Measurements from ENCODE around the gene ZNF488. TPM values are rescaled to one million over a fixed set of nuclear protein-coding genes. Genes with fewer than 3 reads are reported as not detected.
A peak's percentile ranks its signal among the peaks of the same experiment; 100 is the strongest.
"Not testable (repeated sequence)": the region's sequence is repeated elsewhere in the genome, so short reads cannot be mapped to it uniquely, and the experiment has no call there.

ZNF488 gene, protein sequence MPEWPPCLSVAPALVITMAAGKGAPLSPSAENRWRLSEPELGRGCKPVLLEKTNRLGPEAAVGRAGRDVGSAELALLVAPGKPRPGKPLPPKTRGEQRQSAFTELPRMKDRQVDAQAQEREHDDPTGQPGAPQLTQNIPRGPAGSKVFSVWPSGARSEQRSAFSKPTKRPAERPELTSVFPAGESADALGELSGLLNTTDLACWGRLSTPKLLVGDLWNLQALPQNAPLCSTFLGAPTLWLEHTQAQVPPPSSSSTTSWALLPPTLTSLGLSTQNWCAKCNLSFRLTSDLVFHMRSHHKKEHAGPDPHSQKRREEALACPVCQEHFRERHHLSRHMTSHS
- 1.7 TPM for polyA plus RNA-seq (2012; ENCODE audit: insufficient read depth, insufficient read length)

DNA sequence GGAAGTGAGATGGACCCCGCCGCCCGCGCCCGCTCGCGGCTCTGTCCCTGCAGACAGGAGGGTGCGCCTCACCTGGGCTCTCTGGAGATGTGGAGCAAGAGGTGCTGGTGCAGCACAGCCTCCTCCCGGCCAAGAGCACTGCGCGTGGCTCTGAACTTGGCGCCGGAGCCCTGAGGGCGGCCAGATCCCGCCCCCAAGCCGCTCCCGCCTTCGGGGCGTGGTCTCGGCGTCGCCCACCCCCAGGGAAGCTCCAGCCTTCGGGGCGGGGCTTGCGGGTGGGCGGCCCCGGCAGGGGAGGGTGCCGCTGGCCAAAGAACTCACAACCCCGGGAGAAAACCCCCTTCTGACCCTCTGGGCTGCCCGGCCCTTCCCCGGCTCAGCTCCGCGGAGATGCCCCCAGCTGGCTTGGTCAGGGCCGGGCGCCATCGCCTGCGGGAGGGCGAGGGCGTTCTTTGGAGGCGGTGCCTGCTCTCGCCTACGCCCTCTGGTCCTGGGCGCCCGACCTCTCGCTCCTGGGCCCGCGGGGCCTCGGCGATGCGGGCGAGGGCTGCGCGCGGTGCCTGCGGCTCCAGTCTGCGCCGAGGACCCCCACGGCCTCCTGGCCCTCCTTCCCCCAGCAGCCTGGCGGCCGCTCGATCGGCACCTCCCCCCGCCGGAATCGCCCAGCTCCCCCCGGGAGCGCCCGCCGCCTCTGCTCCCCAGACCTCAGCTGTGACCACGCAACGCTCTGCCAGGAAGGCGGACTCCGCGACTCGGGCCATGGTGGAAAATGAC lies at the start of gene ZNF488:
Gene ZNF488 (minus strand): TSS at position 146 of the 774 bp plus-strand sequence. CDS start 15,464 bp downstream, outside the sequence.
- peak; percentile 59 for DNase-seq (ENCODE audit: low read depth, low spot score)
- H3K4me3 ChIP-seq (ENCODE audit: low read length), result peak within 1 kb of the TSS; percentile 65

DNA sequence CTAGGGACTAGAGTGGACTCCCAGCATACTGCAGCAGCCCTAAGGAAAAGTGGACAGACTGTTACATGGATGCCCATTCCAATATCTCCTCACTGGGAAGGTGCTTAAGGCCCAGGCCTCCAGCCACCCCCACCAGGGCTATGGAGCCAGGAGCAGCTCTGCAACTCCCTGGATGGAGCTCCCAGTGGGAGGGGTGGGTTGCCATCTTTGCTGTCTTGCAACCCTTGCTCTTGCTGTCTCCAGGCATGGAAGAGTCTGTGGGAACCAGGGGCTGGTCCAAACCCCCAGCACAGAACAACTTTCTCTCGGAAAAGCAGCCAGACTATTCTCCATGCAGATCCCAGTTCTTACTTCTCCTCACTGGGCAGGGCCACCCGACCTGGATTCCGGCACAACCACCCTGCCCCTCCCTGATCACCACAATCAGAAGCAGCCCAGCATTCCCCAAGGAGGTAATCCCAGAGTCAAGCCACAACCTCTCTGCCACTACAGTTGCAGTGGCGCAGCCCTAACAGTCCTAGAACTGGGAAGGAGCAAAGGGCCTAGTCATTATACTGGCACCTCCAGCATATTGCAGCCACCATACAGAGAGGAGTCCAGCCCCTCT lies 41.8 kb upstream of the ZNF488 start:
- no peak overlapping the region for H3K4me3 ChIP-seq (ENCODE audit: low read length)
- DNase-seq (ENCODE audit: low read depth, low spot score), result no peak

DNA sequence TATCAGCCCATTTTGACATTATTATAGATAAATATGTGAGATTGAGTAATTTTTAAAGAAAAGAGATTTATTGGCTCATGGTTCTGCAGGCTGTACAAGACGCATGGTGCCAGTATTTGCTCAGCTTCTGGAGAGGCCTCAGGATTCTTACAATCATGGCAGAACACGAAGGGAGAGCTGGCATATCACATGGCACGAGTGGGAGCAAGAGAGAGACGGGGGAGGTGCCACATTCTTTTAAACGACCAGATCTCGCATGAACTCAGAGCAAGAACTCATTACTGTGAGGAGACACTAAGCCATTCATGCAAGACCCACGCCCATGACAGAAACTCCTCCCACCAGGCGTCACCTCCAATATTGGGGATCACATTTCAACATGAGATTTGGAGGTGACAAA lies 40.1 kb upstream of the ZNF488 start:
- no peak overlapping the region for H3K4me3 ChIP-seq (ENCODE audit: low read length)
- no peak for DNase-seq (ENCODE audit: low read depth, low spot score)

DNA sequence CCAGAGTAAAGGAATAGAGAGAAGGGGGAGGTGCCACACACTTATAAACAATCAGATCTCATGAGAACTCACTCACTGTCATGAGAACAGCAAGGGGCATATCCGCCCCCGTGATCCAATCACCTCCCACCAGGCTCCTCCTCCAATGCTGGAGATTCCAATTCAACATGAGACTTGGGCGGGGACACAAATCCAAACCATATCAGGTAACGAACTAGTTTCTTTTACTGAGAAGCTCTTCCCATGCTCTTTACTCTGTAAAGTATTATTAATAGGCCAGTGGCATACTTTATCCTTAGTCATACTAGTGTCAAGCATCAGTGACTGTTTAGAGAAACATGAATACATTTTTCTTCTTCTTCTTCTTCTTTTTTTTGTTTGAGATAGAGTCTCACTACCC lies 39.4 kb upstream of the ZNF488 start:
- H3K4me3 ChIP-seq (ENCODE audit: low read length), result no peak overlapping the region
- no peak for DNase-seq (ENCODE audit: low read depth, low spot score)

DNA sequence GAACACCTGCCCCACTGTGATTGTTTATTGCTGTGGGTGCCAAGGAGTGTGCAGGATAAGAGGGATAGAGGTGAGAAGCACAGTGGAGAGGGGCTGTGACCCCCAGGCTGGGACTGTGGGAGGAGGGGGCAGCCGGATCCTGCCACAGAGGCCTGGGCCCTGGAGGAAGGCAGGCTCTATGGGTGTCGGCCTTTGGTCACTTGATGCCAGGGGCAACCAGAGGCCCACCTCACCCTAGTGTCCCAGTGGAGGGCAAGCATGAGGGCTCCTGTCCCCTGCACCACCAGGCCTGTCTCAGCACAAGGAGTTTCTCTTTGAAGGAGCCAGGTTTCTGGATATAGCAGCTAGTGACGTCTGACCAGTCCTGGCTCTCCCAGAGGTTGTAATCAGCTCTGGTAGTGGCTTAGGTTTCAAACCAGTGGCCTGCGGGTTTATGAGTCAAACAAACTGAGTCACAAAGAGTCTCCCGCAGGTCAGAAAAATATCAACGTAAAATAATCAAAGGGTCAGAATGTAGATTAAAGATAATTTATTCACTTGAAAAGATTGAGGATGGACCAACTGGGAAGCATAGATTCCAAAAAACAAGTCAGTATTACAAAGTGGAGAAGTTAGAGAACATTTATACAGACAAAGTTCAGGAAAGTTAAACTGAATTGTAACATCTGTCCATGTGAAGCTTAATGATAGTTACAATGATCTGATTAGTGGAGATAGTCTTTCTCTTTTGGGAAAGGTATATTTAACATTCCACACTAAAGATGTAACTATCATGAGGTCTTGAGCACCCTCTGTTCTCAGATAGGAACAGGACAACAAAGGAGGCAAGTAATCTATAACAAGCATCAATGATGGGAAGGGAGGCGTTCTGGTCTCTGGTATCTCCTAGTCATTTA lies 37.2 kb upstream of the ZNF488 start:
- H3K4me3 ChIP-seq (ENCODE audit: low read length), result no peak overlapping the region

DNA sequence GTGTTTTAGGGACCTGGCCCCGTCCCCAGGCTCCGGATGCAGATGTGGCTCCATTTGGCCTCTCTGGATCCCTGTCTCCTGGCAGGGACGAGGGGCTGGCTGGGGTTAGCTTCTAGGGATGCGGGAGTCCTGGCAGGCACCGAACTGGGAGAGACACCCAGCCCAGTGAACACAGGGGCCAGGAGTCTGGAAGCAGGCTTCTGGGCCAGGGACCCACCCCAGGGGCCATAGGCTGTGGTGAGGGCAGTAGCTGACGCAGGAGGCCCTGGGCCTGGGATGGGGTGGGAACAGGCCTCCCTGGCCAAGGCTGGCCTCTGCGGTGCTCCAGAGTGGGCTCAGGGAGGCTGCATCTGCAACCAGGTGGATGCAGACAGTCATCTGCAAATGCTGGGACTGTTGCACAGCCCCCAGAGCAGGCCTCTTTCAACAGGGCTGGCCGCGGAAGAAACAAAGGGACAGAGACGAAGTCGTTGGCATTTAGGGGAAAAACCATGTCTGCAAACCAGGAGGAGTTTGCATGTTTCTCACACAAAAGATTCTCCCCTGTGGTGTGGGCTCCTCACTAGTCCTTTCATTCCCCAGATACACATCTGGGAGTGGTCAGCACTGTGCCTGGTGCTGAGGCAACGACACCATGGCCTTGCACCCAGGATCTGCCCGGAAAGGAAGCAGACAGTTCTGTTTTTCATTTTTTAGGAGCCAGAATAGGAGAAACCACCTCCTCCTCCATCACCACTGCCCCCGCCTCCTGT lies 36.4 kb upstream of the ZNF488 start:
- no peak overlapping the region for H3K4me3 ChIP-seq (ENCODE audit: low read length)
- no peak for DNase-seq (ENCODE audit: low read depth, low spot score)

More for the DNA sequence above, 37.2 kb upstream of the ZNF488 start:
- DNase-seq (ENCODE audit: low read depth, low spot score), result no peak

DNA sequence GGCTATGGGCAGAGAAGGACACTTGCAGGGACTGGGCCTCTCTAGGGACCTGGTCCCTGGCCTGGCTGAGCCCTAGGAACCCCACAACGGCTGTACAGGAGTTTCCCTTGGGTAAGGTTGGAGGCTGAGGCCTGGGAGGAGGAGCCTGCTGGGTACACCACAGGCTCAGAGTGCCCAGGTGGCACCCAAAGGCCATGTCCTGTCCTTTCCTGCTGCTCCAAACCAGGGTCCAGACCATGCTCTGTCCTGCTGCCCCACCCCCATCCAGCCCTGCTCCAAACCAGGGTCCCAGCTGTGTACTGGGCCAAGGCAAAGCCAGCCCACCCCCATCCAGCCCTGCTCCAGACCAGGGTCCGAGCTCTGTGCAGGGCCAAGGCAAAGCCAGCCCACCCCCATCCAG lies 35.3 kb upstream of the ZNF488 start:
- no peak for DNase-seq (ENCODE audit: low read depth, low spot score)
- H3K4me3 ChIP-seq (ENCODE audit: low read length), result no peak overlapping the region

DNA sequence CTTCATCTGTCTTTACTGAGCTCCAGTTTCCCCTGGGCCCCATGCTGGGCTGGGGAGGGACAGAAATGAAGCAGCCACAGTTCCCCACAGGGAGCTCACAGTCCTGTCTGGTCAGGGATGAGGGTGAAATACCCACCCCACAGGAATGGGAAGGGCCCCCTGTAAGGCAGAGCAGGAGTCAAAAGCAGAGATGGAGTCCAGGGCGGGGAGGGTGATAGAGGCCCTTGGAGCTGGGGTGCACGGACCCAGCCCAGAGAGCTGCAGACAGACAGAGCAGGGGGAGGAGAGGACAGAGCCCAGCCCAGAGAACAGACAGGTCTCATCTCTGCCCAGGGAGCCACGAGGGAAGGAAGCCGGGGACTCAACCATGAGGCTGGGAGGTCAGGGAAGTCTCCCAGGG lies 34.9 kb upstream of the ZNF488 start:
- no peak for DNase-seq (ENCODE audit: low read depth, low spot score)
- no peak overlapping the region for H3K4me3 ChIP-seq (ENCODE audit: low read length)

DNA sequence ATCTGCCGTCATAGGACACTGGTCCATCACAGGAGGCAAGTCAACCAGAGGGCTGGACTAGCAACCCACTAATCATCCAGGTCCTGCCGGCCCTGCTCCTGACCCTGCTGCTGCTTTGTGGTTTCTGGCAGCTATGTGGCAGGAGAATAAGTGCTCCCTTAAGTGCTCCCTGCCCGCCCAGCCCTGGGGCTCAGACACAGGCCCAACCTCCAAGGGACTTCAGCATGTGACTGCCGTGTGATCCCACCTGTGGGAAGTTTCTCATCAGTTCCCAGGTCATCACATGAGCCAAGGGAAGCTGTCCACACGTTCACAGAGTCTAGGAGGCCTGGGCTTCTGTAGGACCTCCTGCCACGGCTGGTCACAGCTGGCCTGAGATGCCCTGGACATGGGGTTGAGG lies 34.2 kb upstream of the ZNF488 start:
- DNase-seq (ENCODE audit: low read depth, low spot score), result no peak
- no peak overlapping the region for H3K4me3 ChIP-seq (ENCODE audit: low read length)

DNA sequence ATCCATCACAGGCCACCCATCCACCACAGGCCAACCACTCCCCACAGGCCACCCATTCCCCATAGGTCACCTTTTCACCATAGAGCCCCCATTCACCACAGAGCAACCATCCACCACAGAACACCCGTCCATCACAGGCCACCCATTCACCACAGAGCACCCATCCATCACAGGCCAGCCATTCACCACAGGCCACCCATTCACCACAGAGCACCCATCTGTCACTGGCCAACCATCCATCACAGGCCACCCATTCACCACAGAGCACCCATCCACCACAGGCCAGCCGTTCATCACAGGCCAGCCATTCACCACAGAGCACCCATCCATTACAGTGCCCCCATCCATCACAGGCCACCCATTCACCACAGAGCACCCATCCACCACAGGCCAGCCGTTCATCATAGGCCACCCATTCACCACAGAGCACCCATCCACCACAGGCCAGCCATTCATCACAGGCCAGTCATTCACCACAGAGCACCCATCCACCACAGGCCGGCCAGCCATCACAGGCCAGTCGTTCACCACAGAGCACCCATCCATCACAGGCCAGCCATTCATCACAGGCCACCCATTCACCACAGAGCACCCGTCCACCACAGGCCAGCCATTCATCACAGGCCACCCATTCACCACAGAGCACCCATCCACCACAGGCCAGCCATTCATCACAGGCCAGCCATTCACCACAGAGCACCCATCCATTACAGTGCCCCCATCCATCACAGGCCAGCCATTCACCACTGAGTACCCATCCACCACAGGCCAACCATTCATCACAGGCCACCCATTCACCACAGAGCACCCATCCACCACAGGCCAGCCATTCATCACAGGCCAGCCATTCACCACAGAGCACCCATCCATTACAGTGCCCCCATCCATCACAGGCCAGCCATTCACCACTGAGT lies 32.5 kb upstream of the ZNF488 start:
- H3K4me3 ChIP-seq (ENCODE audit: low read length); DNase-seq (ENCODE audit: low read depth, low spot score): not testable (repeated sequence)

DNA sequence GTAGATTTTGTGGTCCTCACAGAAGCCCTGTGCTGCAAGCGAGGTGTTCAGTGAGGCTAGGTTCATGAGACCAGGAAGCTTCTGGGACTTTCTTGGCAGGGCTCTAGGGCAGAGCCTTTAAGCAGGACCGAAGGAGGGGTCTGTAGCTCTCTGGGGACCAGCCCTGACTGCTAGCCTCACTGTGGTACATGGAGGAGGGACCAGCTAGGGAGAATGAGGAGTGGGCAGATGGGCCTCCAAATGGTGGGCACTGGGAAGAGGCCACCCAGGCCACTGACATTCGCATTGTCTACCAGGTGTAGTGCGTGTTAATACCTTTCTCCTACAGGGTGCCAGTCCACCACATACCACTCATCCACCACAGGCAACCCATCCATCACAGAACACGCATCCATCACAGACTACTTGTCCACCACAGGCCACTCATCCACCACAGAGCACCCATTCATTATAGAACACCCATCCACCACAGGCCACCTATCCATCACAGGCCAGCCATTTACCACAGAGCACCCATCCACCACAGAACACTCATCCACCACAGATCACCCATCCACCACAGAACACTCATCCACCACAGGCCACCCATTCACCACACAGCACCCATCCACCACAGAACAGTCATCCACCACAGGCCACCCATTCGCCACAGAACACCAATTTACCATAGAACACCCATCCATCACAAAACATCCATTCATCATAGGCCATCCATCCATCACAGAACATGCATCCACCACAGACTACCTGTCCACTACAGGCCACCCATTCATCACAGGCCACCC lies 31.6 kb upstream of the ZNF488 start:
- no peak overlapping the region for H3K4me3 ChIP-seq (ENCODE audit: low read length)
- DNase-seq (ENCODE audit: low read depth, low spot score), result no peak

DNA sequence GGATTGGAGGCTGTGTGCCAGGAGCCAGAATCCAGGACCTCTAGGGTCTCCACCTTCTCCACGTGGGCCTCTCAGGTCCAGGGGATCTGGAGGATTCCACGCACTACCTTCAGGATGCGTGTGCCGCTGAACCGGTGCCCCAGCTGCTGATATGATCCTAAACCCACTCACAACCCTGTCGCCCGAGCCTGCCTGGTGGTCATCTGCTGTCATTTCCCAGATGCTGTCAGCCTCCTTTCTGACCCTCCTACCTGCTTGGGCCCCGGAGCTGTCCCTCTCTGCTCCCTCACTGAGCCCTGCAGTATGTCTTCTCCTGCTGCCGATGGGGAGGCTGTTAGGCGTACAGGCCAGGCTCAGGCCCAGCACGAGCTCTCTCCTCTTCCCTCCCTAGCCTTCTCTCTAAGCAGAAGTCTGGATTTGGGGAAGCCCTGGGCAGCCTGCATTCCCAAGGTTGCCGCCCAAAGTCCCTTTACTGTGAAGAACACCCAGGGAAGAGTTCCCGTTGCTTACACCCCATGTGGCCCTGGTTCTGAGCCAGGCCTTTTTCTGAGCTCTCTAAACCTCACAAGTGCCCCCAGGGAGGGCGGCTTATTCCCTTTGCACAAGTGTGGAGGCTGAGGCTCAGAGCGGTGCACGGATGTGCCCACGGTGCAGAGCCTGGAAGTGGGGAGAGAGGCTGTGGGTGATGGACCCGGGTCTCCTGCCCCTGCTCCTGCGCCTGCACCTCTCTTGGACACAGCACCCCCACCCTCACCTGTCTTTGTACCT lies 30.8 kb upstream of the ZNF488 start:
- no peak for DNase-seq (ENCODE audit: low read depth, low spot score)
- no peak overlapping the region for H3K4me3 ChIP-seq (ENCODE audit: low read length)

DNA sequence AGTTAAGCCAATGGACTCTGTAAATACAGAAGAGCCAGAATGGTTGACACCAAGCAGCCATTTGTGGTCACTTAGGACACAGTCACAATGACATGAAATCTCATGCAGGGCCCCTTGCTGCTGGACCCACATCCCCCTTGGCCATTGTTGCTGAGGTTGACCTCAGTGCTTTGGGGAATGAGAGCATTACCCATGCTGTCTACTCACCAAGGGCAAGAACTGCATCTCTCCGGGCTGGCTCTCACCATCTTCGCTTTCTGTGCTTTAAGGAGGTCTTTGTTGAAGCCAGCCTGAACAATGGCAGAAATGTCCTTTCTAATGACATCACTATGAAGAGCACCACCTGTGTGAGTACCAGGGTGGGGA lies 30.1 kb upstream of the ZNF488 start:
- no peak overlapping the region for H3K4me3 ChIP-seq (ENCODE audit: low read length)

DNA sequence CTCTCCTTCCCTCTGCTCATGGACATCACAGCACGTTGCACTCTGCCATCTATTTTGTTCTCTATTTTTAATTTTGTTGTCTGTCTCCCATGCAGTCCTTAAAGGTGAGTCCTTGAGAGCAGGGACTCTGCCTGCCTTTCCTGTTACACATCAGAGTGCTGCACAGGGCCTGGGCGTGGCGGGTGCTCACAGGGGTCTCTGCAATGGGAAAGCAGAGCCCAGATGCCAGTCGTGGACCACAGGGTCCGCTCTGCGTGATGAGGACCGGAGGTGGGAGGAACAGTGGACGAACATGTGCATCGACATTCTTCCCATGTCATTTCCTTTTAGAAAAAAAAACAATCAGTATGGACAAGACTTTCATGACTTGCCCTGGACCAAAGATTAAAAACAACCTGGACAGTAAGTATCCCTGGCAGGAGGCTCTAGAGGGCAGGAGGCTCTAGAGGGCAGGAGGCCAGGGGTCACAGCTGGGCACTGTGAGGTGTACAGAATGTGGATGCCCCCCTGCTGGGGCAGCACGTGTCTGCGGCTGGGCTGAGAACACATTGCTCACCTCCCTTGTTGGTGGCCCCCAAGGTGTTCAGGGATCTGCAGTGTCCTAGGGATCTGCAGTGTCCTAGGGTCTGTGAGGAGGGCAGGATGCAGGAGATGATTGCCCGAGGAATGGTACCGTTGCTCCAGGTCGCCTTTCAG lies 29.6 kb upstream of the ZNF488 start:
- DNase-seq (ENCODE audit: low read depth, low spot score), result no peak

More for the DNA sequence above, 30.1 kb upstream of the ZNF488 start:
- DNase-seq (ENCODE audit: low read depth, low spot score), result no peak

DNA sequence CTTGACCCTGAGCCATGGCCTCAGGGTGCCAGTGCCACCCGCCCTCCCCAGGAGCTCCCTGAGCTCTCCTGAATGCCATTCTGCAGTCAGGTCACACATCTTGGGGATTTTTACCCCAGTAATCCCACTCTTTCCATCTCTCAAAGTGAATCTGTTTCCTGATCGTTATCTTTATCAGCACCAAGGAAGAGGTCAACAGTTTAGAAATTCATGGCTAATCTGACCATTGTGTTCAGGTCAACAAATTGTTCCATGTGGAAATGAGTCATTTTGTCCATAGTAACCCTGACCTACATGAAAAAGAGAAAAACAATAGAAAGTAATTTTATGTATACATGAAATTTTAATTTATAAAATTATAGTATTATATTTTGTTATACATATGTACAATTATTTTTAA lies 28.8 kb upstream of the ZNF488 start:
- no peak overlapping the region for H3K4me3 ChIP-seq (ENCODE audit: low read length)
- no peak for DNase-seq (ENCODE audit: low read depth, low spot score)

More for the DNA sequence above, 29.6 kb upstream of the ZNF488 start:
- no peak overlapping the region for H3K4me3 ChIP-seq (ENCODE audit: low read length)
